GM12874 (cell line): ENCODE results near the gene ZNF648.

Experiments
- TF ChIP-seq, protein P1 (sequence below): IDR thresholded peaks from 2 replicates; pipeline ENCODE4 v1.5.1; 2011; ENCODE audit warnings: low read depth, mild to moderate bottlenecking, control low read depth, low read length, moderate library complexity; ENCODE audit not compliant: insufficient read depth

The ZNF648 gene

DNA sequence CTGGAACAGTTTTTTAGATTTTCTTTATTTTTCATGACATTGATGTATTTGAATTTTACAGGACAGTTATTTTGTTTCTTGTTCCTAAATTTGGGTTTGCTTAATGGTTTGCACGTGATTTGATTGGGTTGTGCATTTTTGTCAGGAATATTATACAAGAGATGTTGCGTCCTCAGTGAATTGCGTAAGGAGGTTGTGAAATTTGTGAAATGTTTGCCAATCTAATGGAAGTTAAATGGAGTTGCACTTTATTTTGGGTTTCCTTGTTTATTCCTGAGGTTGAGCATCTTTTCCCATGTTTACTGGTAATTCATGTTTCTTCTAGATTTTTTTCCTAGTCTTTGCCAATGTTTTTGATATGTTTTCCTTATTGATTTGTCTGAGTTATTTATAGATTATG is 19.9 kb downstream of the ZNF648 start:
- TF ChIP-seq, protein P1, sequence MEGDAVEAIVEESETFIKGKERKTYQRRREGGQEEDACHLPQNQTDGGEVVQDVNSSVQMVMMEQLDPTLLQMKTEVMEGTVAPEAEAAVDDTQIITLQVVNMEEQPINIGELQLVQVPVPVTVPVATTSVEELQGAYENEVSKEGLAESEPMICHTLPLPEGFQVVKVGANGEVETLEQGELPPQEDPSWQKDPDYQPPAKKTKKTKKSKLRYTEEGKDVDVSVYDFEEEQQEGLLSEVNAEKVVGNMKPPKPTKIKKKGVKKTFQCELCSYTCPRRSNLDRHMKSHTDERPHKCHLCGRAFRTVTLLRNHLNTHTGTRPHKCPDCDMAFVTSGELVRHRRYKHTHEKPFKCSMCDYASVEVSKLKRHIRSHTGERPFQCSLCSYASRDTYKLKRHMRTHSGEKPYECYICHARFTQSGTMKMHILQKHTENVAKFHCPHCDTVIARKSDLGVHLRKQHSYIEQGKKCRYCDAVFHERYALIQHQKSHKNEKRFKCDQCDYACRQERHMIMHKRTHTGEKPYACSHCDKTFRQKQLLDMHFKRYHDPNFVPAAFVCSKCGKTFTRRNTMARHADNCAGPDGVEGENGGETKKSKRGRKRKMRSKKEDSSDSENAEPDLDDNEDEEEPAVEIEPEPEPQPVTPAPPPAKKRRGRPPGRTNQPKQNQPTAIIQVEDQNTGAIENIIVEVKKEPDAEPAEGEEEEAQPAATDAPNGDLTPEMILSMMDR, result no peak

DNA sequence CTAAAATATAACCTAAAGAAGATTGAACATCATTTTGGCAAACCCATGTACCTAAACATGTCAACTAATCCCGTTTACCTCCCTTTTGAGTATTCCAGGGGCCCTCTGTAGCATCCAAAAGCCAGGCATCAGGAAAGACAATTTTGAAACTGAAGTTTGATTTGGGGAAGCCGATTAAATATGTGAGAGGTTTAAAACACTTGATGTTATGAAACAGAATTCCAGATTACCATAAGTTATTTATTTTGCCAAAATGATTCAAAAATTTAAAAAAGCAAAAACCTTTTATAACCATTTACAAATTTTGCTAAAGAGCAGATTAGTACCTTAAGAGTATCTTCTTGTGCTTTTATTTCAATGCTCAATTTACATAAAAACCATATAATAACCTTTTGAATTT is 23.3 kb downstream of the ZNF648 start:
- TF ChIP-seq, protein P1, result no peak

GRCh38 chr1:182035097-182035770 is 26.3 kb downstream of the ZNF648 start:
- TF ChIP-seq, protein P1, result peak; percentile 56

DNA sequence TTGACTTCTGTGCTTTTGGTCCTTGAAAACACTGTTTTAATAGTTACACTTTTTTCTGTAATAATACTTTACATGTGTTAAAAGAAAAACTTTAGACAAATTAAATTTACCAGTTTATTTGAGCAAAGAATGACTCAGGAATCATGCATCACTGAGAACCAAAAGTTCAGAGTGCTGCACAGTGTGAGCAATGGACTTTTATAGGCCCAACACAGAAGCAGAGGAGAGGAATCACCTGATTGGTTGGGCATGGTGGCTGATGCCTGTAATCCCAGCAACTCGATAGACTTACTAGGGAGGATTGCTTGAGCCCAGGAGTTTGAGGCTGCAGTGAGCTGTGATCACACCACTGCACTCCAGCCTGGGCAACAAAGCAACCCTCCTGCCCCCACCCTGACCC is 29.3 kb downstream of the ZNF648 start:
- TF ChIP-seq, protein P1, result no peak

- TF ChIP-seq, protein P1, result peak; percentile 44
Measured at GRCh38 chr1:182029379-182030331, 31.9 kb downstream of the ZNF648 start.

DNA sequence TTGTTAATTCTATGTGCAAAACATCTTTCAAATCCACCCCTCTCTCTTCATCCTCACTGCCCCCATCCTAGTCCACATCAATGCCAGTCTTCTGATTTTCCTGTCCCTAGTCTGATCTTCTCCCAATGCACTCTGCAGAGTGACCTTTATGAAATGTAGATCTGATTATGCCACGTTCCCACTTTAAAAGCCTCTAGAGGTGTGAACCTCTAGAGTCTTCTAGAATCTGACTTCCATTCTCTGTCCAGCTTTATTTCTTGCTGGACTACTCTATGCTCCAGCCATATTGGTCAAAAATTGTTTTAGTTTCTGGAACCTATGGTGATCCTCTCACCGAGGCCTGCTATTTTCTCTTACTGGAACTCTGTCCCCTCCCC is 32.5 kb downstream of the ZNF648 start:
- TF ChIP-seq, protein P1, result no peak

GRCh38 chr1:182015360-182015759 is 46.2 kb downstream of the ZNF648 start:
- TF ChIP-seq, protein P1, result peak; percentile 13; the same call in 1 of the 2 replicates
